HFFc6 (cell line): ENCODE results near the gene MTFR1L. TPM values are rescaled to one million over a fixed set of nuclear protein-coding genes. Genes with fewer than 3 reads are reported as not detected.

ENCODE experiments used
- DNase-seq: peaks from one replicate; pipeline ENCODE4 v3.0.0-alpha.2; 2018
- H3K27ac Mint-ChIP-seq: 2 replicates; pipeline ENCODE4 v1.8.0; 2020; ENCODE audit warnings: mild to moderate bottlenecking, mixed read lengths
- H3K27me3 Mint-ChIP-seq: 2 replicates; pipeline ENCODE4 v1.8.0; 2021; ENCODE audit warnings: mild to moderate bottlenecking, moderate library complexity, mixed read lengths; ENCODE audit not compliant: insufficient read depth
- H3K36me3 Mint-ChIP-seq: 2 replicates; pipeline ENCODE4 v1.8.0; 2021; ENCODE audit warnings: low read depth, mixed read lengths
- H3K4me1 Mint-ChIP-seq: 2 replicates; pipeline ENCODE4 v1.8.0; 2020; ENCODE audit warnings: low read depth, mixed read lengths
- H3K4me3 Mint-ChIP-seq: 2 replicates; pipeline ENCODE4 v1.8.0; 2020; ENCODE audit warnings: mild to moderate bottlenecking, moderate library complexity, mixed read lengths
- H3K9me3 Mint-ChIP-seq: 2 replicates; pipeline ENCODE4 v1.8.0; 2020; ENCODE audit warnings: mild to moderate bottlenecking, mixed read lengths
- CTCF ChIP-seq: fragments of 200-600 bp; sonication (generic); IDR thresholded peaks from 2 replicates; pipeline ENCODE4 v1.5.0; 2021; ENCODE audit warnings: antibody characterized with exemption, mild to moderate bottlenecking
- total RNA-seq, 6 experiments: library from RNA; stranded (reverse); fragmentation: NEBNext Ultra II Directional; extraction: Animal tissue kit (Norgen Biotek cat#: 25700); gene quantifications; 2 replicates in 1 of 6; 3 replicates in 5 of 6; pipeline ENCODE4 v1.2.3, GENCODE V29; 2021

The MTFR1L gene
- total RNA-seq, 6 experiments from 2014 or later = 52.4 to 69.1 (median 59.1) TPM

GRCh38 chr1:25881266-25881665 is 61.5 kb downstream of the MTFR1L start:
- H3K9me3 Mint-ChIP-seq = no peaks in the 10 kb centered on the region
- no peaks in the 10 kb centered on the region for H3K36me3 Mint-ChIP-seq
- peaks cover 1% of the 10 kb centered on the region; the same call in 1 of the 2 replicates for H3K27me3 Mint-ChIP-seq
- no peak overlapping the region for H3K4me3 Mint-ChIP-seq
- DNase-seq = no peak
- no peak for TF ChIP-seq CTCF
- no peak overlapping the region for H3K27ac Mint-ChIP-seq
- peaks cover 2% of the 10 kb centered on the region; the same call in 1 of the 2 replicates for H3K4me1 Mint-ChIP-seq

Other genes starting within 250 kb of the MTFR1L start
- gene MAN1C1, start 203.2 kb upstream of the MTFR1L start, total RNA-seq = under 1 TPM in 3 of 6 experiments, not detected in 3; 0.07 to 0.14 (median 0.08) TPM
- gene SELENON, start 19.8 kb upstream of the MTFR1L start, total RNA-seq = 10 to 100 TPM; 48.1 to 64.5 (median 58.8) TPM
- gene AUNIP, start 39.5 kb downstream of the MTFR1L start, total RNA-seq = 1 to 10 TPM; 2.4 to 3.6 (median 3.2) TPM
- gene PAQR7, start 55.8 kb downstream of the MTFR1L start, total RNA-seq = 10 to 100 TPM; 16.0 to 19.5 (median 17.9) TPM
- 100 to 1,000 TPM; 201 to 370 (median 342) TPM for gene STMN1, start 86.5 kb downstream of the MTFR1L start, total RNA-seq
- 10 to 100 TPM in 3 of 6 experiments, 1 to 10 TPM in 3; 9.4 to 14.0 (median 10.0) TPM for gene PAFAH2, start 178.1 kb downstream of the MTFR1L start, total RNA-seq
- gene EXTL1, start 201.8 kb downstream of the MTFR1L start, total RNA-seq = 10 to 100 TPM in 3 of 6 experiments, 1 to 10 TPM in 3; 8.1 to 22.9 (median 9.4) TPM
- not detected for gene SLC30A2, start 226.2 kb downstream of the MTFR1L start, total RNA-seq
- gene TRIM63, start 247.7 kb downstream of the MTFR1L start, total RNA-seq = not detected